GM20000 (cell line): Measurements from ENCODE around the gene SYNDIG1.

Source experiments
- DNase-seq: peaks from one replicate; pipeline ENCODE4 v3.0.0; 2012; ENCODE audit warnings: low spot score
- CTCF ChIP-seq: IDR thresholded peaks from 2 replicates; pipeline ENCODE4 v1.5.1; 2012; ENCODE audit warnings: mild to moderate bottlenecking, control low read depth; ENCODE audit errors: extremely low read depth, missing control alignments

SYNDIG1 gene

GRCh38 chr20:24455081-24455480 lies 14.3 kb upstream of the SYNDIG1 start:
- DNase-seq: no peak

GRCh38 chr20:24456398-24456781 lies 13.0 kb upstream of the SYNDIG1 start:
- DNase-seq: no peak
- TF ChIP-seq CTCF: no peak

More at GRCh38 chr20:24455081-24455480, 14.3 kb upstream of the SYNDIG1 start:
- no peak for TF ChIP-seq CTCF

GRCh38 chr20:24458436-24458835 lies 11.0 kb upstream of the SYNDIG1 start:
- no peak for TF ChIP-seq CTCF
- DNase-seq: no peak

GRCh38 chr20:24459733-24460132 lies 9.7 kb upstream of the SYNDIG1 start:
- no peak for DNase-seq

GRCh38 chr20:24460712-24461111 lies 8.7 kb upstream of the SYNDIG1 start:
- no peak for DNase-seq
- no peak for TF ChIP-seq CTCF

More at GRCh38 chr20:24459733-24460132, 9.7 kb upstream of the SYNDIG1 start:
- no peak for TF ChIP-seq CTCF

GRCh38 chr20:24461848-24462247 lies 7.6 kb upstream of the SYNDIG1 start:
- TF ChIP-seq CTCF: no peak
- DNase-seq: no peak

GRCh38 chr20:24462460-24463010 lies 6.9 kb upstream of the SYNDIG1 start:
- DNase-seq: no peak
- TF ChIP-seq CTCF: no peak
